Measurements from ENCODE around the gene C5orf34.
"Not testable (repeated sequence)": the region's sequence is repeated elsewhere in the genome, so short reads cannot be mapped to it uniquely, and the experiment has no call there.

The C5orf34 gene, protein sequence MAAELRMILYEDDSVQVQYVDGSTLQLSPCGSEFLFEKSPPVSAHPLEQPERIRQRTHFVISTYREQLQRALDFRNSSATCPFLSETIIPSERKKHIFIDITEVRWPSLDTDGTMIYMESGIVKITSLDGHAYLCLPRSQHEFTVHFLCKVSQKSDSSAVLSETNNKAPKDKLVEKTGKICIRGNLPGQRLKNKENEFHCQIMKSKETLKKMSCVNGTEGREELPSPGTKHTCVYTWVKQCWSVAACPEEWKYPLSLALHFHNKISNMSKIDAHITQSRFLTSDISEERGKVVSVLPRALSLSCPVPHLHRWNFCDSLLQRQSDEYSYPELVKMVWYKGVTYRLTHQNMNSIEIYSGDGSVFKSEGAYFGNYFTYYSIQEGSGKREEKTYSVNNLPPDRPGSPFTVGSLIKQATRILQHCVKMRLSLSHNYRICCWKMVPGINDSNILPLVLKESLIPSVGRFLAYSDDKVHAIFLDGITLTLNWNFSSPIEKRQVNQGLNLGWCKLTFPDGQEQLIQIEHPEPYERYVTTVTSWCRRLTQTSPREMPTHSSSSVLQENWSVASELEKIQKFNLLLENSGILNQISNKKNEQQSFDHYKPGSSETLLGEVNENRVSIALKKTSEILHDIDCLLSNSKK

DNA sequence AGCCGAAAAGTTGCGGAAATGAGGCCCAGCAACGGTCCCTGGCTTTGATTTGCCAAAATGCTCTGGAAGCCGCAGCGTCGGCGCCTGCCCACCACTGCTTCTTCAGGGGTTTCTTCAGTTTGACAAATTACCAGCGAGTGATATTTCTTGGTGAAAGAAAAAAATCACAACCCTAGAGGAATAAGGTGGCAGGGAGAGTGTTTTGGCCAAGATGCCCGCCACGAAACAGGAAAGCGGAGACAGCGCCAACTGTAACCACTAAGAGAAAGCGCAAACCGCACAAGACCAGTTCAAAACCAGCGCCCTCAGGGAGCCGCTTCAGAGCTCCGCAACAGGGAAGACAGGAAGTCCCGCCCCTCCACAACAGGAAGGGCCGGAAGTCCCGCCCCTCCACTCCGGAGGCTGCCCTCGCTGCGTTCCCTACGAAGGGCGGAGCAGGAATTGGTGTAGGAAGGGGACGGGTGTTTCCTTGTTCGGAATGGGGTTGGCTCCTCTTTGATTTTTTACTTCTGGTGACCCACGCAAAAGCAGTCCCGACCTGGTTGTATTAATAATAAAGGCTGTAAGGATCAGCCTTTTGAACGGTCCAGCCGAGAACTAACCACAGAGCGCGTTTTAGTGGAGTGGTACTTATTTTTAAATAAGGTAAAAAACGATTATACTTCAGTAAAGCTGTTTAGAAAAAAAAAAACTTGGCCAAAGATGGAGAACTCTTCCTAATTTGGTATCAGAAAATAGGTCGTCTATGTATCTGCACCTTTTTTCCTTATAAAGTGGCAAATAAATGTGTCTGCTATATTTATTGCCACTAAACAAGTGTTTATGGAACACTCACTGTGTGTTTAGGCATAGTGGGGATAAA is at the start of gene C5orf34:
C5orf34 (minus strand) TSS at position 333 of the 862 bp plus-strand sequence. CDS start 5,809 bp downstream, outside the sequence.
- peak; percentile 76 for DNase-seq (ENCODE audit: low read depth, low spot score)
- Histone ChIP-seq H3K27me3 (ENCODE audit: control insufficient read depth, insufficient read depth, low read length) (no peaks in the 10 kb centered on the region), H3K9me3 (ENCODE audit: control insufficient read depth, insufficient read depth, low read length) (no peaks in the 10 kb centered on the region), H3K4me1 (ENCODE audit: control insufficient read depth, insufficient read depth, low read length) (no peaks in the 10 kb centered on the region), H3K36me3 (ENCODE audit: control insufficient read depth, insufficient read depth, low read length) (no peaks in the 10 kb centered on the region), H3K27ac (ENCODE audit: low read length) (no peak within 1 kb of the TSS), H3K4me3 (ENCODE audit: low read length) (peak within 1 kb of the TSS; percentile 61; the same call in 1 of the 2 replicates)
- no CpG with 5 or more reads among the region's 35 CpGs for WGBS (ENCODE audit: insufficient coverage, insufficient read length)

DNA sequence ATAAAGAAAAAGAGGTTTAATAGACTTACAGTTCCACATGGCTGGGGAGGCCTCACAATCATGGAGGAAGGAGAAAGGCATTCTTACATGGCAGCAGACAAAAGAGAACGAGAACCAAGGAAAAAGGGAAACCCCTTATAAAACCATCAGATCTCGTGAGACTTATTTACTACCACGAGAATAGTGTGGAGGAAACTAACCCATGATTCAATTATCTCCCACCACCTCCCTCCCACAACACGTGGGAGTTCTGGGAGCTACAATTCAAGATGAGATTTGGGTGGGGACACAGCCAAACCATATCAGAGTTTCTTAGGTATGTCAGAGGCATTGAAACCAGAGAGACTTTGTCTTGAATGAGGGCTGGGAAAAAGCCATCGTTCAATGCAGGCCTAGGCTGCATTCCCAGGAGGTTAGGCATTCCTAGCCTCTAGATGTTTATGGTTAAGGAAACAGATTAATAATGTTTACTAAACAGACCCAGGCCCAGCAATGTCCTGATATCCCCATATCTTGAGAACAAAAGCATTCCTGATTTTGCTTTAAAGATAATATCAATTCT is 49.4 kb upstream of the C5orf34 start:
- no peak overlapping the region for H3K4me3 ChIP-seq (ENCODE audit: low read length)
- H3K27me3 ChIP-seq (ENCODE audit: control insufficient read depth, insufficient read depth, low read length), result no peaks in the 10 kb centered on the region
- no peaks in the 10 kb centered on the region for H3K36me3 ChIP-seq (ENCODE audit: control insufficient read depth, insufficient read depth, low read length)
- H3K9me3 ChIP-seq (ENCODE audit: control insufficient read depth, insufficient read depth, low read length), result no peaks in the 10 kb centered on the region
- no CpG with 5 or more reads among the region's 5 CpGs for WGBS (ENCODE audit: insufficient coverage, insufficient read length)
- DNase-seq (ENCODE audit: low read depth, low spot score), result no peak
- H3K27ac ChIP-seq (ENCODE audit: low read length), result no peak overlapping the region
- H3K4me1 ChIP-seq (ENCODE audit: control insufficient read depth, insufficient read depth, low read length), result no peaks in the 10 kb centered on the region

DNA sequence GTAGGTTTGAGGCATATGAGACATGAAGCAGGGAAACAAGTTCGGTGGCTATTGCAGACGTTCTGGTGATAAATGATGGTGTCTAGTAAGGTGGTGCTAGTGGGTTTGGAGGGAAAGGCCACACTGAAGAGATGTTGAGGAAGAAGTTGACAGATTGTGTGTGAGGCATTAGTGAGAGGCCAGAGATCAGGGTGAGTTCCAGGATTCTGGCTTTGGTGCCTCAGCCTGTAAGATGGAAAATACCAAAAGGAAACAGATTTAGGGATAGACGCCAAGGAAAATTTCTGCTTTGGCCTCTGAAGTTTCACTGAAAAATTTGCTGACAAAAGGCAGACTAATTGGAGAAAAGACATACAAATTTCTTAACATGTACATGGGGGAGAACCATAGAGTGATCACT is 48.4 kb upstream of the C5orf34 start:
- Histone ChIP-seq H3K27me3 (ENCODE audit: control insufficient read depth, insufficient read depth, low read length) (no peaks in the 10 kb centered on the region), H3K4me3 (ENCODE audit: low read length) (no peak overlapping the region), H3K9me3 (ENCODE audit: control insufficient read depth, insufficient read depth, low read length) (no peaks in the 10 kb centered on the region), H3K4me1 (ENCODE audit: control insufficient read depth, insufficient read depth, low read length) (no peaks in the 10 kb centered on the region), H3K36me3 (ENCODE audit: control insufficient read depth, insufficient read depth, low read length) (no peaks in the 10 kb centered on the region), H3K27ac (ENCODE audit: low read length) (no peak overlapping the region)
- WGBS (ENCODE audit: insufficient coverage, insufficient read length), result no CpG with 5 or more reads among the region's 3 CpGs
- no peak for DNase-seq (ENCODE audit: low read depth, low spot score)

DNA sequence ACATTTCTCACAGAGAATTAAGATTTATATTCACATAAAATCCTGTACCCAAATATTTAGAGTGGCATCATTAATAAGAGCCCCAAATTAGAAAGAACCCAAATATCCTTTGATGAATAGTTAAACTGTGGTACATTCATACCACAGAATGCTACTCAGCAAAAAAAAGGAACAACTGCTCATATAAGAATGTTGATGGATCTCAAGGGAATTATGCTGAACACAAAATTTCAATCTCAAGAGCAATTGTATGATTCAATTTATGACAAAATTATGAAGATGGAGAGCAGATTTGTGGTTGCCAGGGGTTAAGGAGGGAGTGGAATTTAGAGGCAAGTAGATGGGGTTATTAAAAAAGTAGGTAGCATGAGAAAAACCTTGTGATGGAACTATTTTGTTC is 46.4 kb upstream of the C5orf34 start:
- no peaks in the 10 kb centered on the region; the same call in 1 of the 2 replicates for H3K36me3 ChIP-seq (ENCODE audit: control insufficient read depth, insufficient read depth, low read length)
- no peak overlapping the region for H3K4me3 ChIP-seq (ENCODE audit: low read length)
- no peaks in the 10 kb centered on the region for H3K4me1 ChIP-seq (ENCODE audit: control insufficient read depth, insufficient read depth, low read length)
- no peak for DNase-seq (ENCODE audit: low read depth, low spot score)
- 0 out of 2 replicates have a peak, but pooled peaks cover 2% of the 10 kb centered on the region for H3K27me3 ChIP-seq (ENCODE audit: control insufficient read depth, insufficient read depth, low read length)
- H3K9me3 ChIP-seq (ENCODE audit: control insufficient read depth, insufficient read depth, low read length), result no peaks in the 10 kb centered on the region
- H3K27ac ChIP-seq (ENCODE audit: low read length), result no peak overlapping the region

DNA sequence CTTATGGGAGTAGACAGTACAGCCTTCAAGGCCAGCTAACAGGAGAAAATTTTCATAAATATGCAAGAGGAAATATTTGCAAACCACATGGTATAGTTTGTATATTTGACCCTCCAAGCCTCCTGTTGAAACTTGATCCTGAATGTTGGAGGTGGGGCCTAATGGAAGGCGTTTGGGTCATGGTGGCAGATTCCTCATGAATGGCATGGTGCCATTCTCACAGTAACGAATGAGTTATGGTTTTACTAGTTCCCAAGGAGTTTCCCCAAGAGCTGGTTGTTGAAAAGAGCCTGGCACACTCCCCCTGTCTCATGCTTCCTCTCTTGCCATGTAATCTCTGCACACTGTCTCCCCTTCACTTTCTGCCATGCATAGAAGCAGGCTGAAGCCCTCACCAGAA is 45.2 kb upstream of the C5orf34 start:
- Histone ChIP-seq H3K36me3 (ENCODE audit: control insufficient read depth, insufficient read depth, low read length) (no peaks in the 10 kb centered on the region; the same call in 1 of the 2 replicates), H3K9me3 (ENCODE audit: control insufficient read depth, insufficient read depth, low read length) (no peaks in the 10 kb centered on the region), H3K27me3 (ENCODE audit: control insufficient read depth, insufficient read depth, low read length) (0 out of 2 replicates have a peak, but pooled peaks cover 2% of the 10 kb centered on the region), H3K27ac (ENCODE audit: low read length) (no peak overlapping the region), H3K4me3 (ENCODE audit: low read length) (no peak overlapping the region), H3K4me1 (ENCODE audit: control insufficient read depth, insufficient read depth, low read length) (no peaks in the 10 kb centered on the region)
- WGBS (ENCODE audit: insufficient coverage, insufficient read length), result no CpG with 5 or more reads among the region's 2 CpGs
- no peak for DNase-seq (ENCODE audit: low read depth, low spot score)

DNA sequence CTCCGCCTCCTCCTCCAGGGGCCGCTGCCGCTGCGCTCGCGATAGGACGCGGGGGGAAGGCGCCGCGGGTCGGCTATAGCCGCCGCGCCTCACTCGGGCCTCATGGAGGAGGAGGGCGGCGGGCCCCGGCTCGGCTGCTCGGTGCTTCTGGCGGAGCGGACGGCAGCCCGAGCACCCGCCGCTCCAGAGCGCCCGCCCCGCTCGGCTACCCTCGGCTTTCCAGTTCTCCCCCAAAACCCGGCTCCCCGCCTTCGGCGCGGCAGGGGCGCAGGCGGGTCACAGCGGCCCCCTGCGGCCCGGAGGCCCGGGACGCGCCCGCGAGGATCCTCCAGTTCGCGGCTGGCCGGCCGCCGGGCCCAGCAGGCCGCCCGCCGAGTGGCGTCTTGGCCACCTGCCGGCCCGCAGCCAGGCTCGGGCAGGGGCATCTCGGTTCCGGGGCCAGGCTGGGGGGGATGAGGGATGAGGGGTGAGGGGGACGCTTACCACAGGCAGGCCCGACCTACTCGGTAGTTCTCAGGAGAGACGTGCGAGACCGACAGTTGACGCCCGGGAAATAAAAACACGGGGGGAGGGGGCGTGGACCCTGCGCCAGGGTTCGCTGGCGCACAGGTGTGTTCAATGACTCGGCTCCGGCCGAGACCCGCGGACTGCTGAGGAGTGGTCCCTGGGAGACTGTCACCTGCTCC is 42.1 kb upstream of the C5orf34 start, which contains the start of gene PAIP1:
PAIP1 (minus strand) TSS at position 221 of the 686 bp plus-strand sequence. CDS start 231 bp downstream, outside the sequence.
- no peaks in the 10 kb centered on the region for H3K4me1 ChIP-seq (ENCODE audit: control insufficient read depth, insufficient read depth, low read length)
- peak within 1 kb of the TSS; percentile 74 for H3K4me3 ChIP-seq (ENCODE audit: low read length)
- 0 out of 2 replicates have a peak, but pooled peaks cover 2% of the 10 kb centered on the region for H3K27me3 ChIP-seq (ENCODE audit: control insufficient read depth, insufficient read depth, low read length)
- no CpG with 5 or more reads among the region's 79 CpGs for WGBS (ENCODE audit: insufficient coverage, insufficient read length)
- no peaks in the 10 kb centered on the region for H3K9me3 ChIP-seq (ENCODE audit: control insufficient read depth, insufficient read depth, low read length)
- H3K36me3 ChIP-seq (ENCODE audit: control insufficient read depth, insufficient read depth, low read length), result no peaks in the 10 kb centered on the region; the same call in 1 of the 2 replicates
- peak; percentile 37 for DNase-seq (ENCODE audit: low read depth, low spot score)
- no peak within 1 kb of the TSS for H3K27ac ChIP-seq (ENCODE audit: low read length)

DNA sequence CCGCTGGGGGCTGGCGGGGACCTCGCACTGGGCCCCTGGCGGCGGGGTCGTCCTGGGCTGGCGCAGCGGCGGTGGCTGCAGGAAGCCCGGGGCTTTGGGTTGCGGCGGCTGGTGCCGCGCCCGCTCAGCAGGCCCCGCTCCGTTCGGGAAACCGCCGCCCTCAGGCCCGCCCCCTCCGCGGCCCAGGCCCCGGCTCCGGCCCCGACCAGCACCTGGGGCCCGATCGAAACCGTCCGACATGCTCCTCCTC is 41.6 kb upstream of the C5orf34 start:
- WGBS (ENCODE audit: insufficient coverage, insufficient read length), result no CpG with 5 or more reads among the region's 30 CpGs
- not testable (repeated sequence) for H3K27ac ChIP-seq (ENCODE audit: low read length); H3K4me1 ChIP-seq (ENCODE audit: control insufficient read depth, insufficient read depth, low read length); H3K36me3 ChIP-seq (ENCODE audit: control insufficient read depth, insufficient read depth, low read length); H3K9me3 ChIP-seq (ENCODE audit: control insufficient read depth, insufficient read depth, low read length); H3K27me3 ChIP-seq (ENCODE audit: control insufficient read depth, insufficient read depth, low read length); DNase-seq (ENCODE audit: low read depth, low spot score)
- H3K4me3 ChIP-seq (ENCODE audit: low read length), result peak overlapping the region; percentile 74

DNA sequence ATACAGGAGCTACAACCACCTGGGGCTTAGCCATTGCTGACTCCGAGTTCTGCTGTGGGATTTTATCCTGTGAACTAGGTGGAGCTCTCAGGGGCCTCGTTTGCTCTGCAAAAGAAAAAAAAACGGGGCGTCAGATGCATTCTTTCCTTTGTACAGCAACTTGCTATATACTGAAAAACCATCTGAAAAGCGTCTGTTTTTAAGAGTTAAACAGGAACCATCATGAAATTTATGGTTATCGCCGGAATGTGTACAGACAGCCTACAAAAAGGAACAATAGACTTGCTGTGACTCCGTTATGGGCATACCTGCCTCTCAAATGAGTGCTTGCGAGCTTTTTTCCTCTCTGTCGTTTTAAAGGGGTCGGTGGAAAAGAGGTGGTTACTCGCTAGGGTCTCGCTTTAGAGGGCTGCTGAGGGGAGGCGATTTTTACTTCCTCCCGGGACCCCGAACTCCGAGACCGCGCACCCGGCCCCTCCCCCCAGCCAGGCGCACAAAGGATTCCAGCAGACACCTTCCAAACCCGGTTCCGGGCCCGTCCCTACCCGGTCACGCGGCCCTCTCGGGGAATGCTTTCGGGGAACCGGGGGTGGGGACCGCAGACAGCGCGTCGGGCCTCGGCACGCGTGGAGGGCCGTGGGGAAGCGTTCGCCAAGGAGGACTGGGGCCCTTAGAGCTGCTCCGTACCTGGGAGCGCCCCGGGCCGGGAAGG is 41.1 kb upstream of the C5orf34 start:
- no CpG with 5 or more reads among the region's 44 CpGs for WGBS (ENCODE audit: insufficient coverage, insufficient read length)
- no peak overlapping the region for H3K27ac ChIP-seq (ENCODE audit: low read length)
- no peaks in the 10 kb centered on the region for H3K9me3 ChIP-seq (ENCODE audit: control insufficient read depth, insufficient read depth, low read length)
- H3K36me3 ChIP-seq (ENCODE audit: control insufficient read depth, insufficient read depth, low read length), result no peaks in the 10 kb centered on the region; the same call in 1 of the 2 replicates
- 0 out of 2 replicates have a peak, but pooled peaks cover 2% of the 10 kb centered on the region for H3K27me3 ChIP-seq (ENCODE audit: control insufficient read depth, insufficient read depth, low read length)
- peak overlapping the region; percentile 74 for H3K4me3 ChIP-seq (ENCODE audit: low read length)
- H3K4me1 ChIP-seq (ENCODE audit: control insufficient read depth, insufficient read depth, low read length), result no peaks in the 10 kb centered on the region
- peak; percentile 25 for DNase-seq (ENCODE audit: low read depth, low spot score)

DNA sequence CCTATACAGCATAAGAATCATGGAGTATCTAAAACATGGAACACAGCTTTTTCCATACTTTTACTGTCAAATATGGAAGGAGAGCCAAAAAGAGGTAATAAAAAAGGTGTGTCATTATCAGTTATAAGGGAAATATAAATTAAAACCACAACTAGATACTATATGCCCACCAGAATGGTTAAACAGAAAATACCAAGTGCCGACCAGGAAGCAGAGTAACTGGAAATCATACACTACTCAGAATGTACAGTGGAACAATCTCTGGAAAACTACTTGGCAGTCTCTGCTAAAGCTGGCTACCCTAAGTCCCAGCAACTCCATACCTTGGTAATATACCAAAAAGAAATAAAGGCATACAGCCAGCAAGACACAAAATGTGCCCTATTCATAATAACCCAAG is 39.5 kb upstream of the C5orf34 start:
- Histone ChIP-seq H3K4me3 (ENCODE audit: low read length) (no peak overlapping the region), H3K27ac (ENCODE audit: low read length) (no peak overlapping the region), H3K9me3 (ENCODE audit: control insufficient read depth, insufficient read depth, low read length) (no peaks in the 10 kb centered on the region), H3K36me3 (ENCODE audit: control insufficient read depth, insufficient read depth, low read length) (no peaks in the 10 kb centered on the region; the same call in 1 of the 2 replicates), H3K4me1 (ENCODE audit: control insufficient read depth, insufficient read depth, low read length) (no peaks in the 10 kb centered on the region), H3K27me3 (ENCODE audit: control insufficient read depth, insufficient read depth, low read length) (0 out of 2 replicates have a peak, but pooled peaks cover 2% of the 10 kb centered on the region)
- WGBS (ENCODE audit: insufficient coverage, insufficient read length), result no CpG with 5 or more reads among the region's 1 CpG
- no peak for DNase-seq (ENCODE audit: low read depth, low spot score)

Measured in iPS DF 6.9 (cell line).